HTR-8/SVneo (cell line): Measurements from ENCODE around the gene PCNX1.

Experiments
- DNase-seq: peaks from one replicate; pipeline ENCODE4 v3.0.0; 2011; ENCODE audit warnings: low spot score, mixed read lengths; ENCODE audit not compliant: insufficient read length
- FAIRE-seq: peaks from 2 replicates; lab custom pipeline; 2011; peaks lifted over from hg19 to GRCh38; lab: Jason Lieb, UNC

PCNX1 gene

GRCh38 chr14:70947739-70948138 is 40.5 kb downstream of the PCNX1 start:
- DNase-seq, result no peak
- FAIRE-seq, result peak; percentile 9

GRCh38 chr14:70952485-70952884 is 45.2 kb downstream of the PCNX1 start:
- no peak for DNase-seq
- FAIRE-seq, result no peak

- FAIRE-seq (no peak), DNase-seq (no peak)
Measured at GRCh38 chr14:70954068-70954467, 46.8 kb downstream of the PCNX1 start.

DNA sequence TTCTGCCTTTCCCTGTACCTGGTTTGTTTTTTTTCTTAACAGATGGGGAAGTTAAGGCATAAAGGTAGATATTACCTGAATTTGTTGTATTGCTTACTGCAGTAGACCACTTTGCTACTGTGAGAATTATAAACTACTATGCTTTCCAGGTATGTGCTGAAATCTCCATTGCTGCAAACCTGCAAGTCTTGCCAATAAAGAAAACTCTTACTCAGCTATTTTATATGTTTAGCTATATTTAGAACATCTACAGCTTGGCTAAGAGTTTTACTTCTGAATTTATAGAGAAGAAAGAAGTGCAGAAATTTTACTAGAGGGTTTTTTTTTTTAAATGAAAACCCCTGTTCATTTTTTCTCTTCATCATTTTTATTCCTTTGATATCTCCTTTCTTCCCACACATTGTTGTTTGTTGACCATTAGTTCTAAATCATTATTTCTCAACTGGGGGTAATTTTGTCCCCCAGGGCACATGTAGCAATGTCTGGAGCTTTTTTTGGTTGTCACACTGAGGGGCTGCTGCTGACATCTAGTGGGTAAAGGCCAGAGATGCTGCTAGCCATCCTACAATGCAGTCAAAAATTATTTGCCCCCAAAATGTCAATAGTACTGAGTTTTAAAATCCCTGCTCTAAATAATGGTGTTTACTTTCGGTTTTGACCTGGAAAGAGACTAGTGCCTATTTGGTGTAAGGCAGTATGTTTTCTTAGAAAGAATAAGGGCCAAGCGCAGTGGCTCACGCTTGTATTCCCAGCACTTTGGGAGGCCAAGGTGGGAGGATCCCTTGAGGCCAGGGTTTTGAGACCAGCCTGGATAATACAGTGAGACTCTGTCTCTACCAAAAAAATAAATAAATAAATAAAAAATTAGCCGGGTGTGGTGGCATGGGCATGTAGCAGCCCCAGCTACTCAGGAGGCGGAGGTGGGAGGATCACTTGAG is 48.6 kb downstream of the PCNX1 start:
- FAIRE-seq, result peak; percentile 92
- peak; percentile 38 for DNase-seq

DNA sequence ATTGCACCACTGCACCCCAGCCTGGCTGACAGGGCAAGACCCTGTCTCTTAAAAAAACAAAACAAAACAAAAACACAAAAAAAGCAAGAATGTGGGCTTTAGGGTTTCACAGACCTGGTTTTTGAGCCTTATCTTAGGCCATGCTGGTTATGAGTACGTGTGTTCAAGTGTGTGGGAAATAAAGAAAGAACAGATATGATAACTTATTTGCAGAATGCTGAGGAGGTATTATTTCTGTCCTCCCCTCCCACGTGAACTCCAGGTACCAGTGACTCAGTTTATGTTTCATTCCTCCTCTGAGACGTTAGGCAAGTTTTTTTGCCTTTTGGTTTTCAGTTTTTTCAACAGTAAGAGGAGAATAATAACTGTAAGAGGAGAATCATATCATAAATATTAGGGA is 49.3 kb downstream of the PCNX1 start:
- no peak for FAIRE-seq
- no peak for DNase-seq

DNA sequence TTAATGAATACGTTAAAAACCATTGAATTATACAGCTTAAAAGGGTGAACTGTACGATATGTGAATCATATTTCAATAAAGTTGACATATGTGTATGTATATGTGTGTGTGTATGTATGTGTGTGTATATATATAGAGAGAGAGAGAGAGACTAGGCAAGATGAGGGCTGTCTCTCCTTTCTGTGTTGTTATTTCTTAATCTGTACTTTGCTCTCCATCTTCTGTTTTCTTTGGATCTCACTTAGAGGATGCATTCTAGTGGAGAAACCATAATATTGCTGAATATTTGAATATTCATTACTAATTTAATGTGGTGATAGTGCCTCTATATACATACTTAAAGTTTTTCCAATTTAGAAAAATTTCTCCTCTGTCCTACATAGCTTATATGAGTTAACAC is 50.5 kb downstream of the PCNX1 start:
- peak; percentile 80 for FAIRE-seq

DNA sequence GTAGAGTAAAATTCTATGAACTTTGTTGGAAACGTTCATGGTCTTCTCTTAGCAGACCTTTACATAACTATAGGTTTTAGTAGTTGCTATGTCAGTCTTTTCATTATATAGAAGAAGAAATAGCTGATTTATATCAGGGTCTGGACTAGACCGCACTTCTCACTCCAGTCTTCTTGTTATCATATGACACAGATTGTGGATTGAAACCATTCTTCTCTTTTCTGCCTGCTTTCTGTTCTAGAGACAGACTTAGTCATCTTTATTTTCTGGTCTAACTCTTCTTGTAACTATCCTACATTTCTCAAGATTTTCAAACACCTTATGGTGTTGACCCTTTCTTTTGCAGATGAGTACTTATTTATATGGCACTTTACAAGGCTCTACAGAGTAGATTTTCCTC is 55.7 kb downstream of the PCNX1 start:
- FAIRE-seq (peak; percentile 36), DNase-seq (no peak)

More for the DNA sequence above, 50.5 kb downstream of the PCNX1 start:
- no peak for DNase-seq

DNA sequence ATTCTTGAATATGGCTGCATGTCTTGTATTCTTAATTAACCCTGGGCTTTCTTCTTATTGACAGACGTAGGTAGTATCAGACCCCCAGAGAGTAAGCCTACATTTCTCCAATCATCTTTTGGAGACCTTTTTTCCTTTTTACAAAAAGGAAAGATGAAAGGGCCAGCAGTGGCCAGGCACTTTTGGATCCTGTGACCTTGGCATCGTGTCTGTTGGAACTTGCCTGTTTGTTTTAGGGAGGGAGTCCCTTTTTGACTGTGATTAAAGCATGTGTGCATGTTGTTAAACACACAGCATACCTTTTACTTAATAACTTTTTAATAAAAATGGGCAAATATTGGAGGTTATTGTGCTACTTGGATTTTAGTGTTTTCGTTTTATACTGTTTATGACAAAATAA is 57.2 kb downstream of the PCNX1 start:
- FAIRE-seq (no peak), DNase-seq (no peak)

GRCh38 chr14:70971560-70971959 is 64.3 kb downstream of the PCNX1 start:
- no peak for DNase-seq

DNA sequence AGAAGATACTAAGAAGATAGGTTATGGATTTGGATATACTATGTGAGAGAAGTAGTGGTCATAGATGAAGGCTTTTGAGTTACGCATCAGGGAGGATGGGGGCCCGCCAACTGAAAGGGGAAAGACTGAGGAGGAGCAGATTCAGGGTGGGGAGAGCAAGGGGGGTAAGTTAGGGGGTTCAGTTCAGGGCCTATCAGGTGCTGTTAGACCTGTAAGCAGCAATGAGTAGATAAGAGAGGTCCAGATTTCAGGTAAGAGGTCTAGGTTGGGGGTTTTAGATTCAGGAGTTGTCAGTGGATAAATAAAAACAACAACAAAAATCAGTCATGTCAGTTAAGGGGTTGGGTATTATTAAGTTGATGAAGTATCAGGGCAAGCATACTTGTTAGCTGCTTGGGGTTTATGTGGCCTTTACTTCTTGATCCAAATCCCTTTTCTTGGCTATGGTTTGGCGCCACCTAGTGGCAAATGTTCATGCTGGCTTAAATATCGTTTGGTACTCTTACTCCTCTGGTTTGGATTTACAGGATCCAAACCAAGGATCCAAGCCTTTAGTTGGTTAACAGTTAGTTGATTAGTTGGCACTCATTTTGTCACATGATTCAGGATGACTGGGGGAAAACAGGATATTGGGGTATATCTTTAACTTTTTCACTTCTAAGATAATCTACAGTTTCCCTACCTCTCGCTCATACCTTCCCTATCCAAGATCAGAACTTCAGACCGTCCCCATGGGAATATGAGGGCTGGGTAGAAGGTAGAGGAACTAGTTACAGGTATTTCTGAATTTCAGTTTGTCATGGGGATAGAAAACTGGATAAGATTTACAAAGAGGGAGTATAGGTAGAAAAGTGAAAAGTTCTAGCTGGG is 65.1 kb downstream of the PCNX1 start:
- peak; percentile 99 for FAIRE-seq
- peak; percentile 91 for DNase-seq

More at GRCh38 chr14:70971560-70971959, 64.3 kb downstream of the PCNX1 start:
- FAIRE-seq, result no peak

DNA sequence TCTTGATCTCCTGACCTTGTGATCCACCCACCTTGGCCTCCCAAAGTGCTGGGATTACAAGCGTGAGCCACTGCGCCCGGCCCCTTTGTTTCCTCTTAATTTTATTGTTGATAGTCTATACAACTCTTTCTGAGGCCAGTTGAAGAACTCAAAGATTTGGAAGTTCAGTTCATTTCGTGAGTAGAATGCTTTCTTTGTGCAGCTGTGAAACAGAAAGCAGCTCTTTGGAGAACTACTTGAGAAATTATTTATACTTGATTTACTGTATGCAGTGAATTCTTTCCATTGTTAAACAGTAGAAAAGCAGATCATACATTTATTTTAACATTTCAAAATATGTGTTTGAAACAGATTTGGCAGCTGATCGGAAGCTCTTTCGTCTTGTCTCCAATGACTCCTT is 69.3 kb downstream of the PCNX1 start:
- FAIRE-seq, result no peak
- DNase-seq, result no peak

DNA sequence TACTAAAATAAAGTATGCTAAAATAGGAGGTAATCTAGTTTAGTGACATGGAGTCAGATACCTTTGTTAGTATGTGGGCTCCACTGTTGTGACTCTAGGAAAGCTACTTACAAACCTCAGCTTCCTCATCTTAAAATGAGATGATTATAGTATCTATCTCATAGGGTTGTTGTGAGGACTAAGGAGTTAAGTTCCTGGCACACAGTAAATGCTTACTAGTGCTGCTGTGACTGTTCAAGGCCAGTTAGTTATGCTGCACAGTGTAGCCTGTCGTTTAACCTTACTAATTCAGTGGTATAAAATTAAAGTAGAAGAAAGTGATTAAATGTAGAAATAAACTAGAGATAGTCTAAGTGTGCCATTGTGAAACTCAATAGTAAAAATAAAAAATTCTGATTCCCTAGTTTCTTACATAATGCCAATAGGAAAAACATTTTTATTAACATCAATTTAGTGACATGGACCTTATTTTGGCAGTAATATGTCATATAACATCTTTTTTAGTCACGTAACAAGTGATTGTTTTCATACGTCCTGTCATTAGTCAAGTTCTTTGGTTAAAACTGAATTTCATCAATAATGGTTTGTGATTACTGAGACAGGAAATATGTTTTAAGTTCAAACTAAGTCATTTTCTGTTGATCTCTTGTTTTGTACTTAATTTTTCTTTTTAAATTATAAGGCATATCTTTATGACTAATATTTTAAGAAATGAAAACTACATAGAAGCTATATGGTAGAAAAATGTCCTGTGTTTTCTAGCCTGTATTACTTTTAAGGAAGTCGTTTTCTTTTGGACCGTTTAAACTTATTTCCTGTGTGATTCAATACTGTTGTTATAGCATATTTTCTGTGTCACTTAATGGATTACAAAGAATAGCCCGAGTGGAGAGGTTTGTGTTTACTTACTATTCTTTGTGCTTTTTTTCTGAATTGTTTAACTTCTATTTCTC is 74.0 kb downstream of the PCNX1 start:
- DNase-seq, result no peak

GRCh38 chr14:70982200-70982599 is 74.9 kb downstream of the PCNX1 start:
- no peak for FAIRE-seq
- DNase-seq, result no peak

More for the DNA sequence above, 74.0 kb downstream of the PCNX1 start:
- peak; percentile 59 for FAIRE-seq

GRCh38 chr14:70987041-70987440 is 79.8 kb downstream of the PCNX1 start:
- DNase-seq (no peak), FAIRE-seq (peak; percentile 97)

GRCh38 chr14:70988452-70988851 is 81.2 kb downstream of the PCNX1 start:
- FAIRE-seq (peak; percentile 95), DNase-seq (no peak)

DNA sequence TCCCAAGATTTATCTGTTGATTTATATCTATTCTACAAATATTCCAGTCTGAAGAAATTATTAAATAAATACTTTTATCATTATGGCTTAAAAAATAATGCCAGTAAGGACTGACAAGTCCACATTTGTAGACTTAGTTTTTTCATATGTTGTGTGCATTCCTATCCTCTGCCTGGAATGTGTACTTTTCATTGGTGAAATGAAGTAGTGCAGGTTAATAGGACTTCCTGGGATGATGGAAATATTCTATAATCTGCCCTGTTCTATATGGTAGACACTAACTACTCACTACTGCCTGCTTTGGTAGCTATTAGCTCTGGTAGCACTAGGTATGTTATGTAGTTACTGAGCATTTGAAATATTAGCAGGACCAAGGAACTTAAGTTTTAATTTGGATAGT is 86.7 kb downstream of the PCNX1 start:
- no peak for DNase-seq
- FAIRE-seq, result peak; percentile 74

DNA sequence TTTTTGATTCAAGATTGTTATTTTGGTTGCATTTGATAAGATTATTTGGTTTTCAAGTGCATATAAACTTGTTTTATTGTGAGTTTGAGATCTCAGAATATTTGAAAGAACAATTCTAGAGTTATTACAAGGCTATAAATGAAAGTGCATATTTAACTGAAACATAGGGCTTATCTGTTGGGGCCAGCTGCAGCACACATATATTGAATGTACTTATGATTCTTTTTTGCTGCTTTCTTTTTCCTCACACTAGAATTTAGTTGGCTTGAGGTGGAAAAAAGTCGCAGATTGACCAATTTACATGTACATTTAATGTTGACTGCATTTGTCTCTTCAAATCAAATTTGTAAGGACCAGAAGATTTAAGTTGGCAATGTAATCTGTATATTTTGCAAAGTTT is 88.0 kb downstream of the PCNX1 start:
- DNase-seq (no peak), FAIRE-seq (no peak)

GRCh38 chr14:70995671-70996070 is 88.4 kb downstream of the PCNX1 start:
- FAIRE-seq (peak; percentile 97), DNase-seq (peak; percentile 36)

DNA sequence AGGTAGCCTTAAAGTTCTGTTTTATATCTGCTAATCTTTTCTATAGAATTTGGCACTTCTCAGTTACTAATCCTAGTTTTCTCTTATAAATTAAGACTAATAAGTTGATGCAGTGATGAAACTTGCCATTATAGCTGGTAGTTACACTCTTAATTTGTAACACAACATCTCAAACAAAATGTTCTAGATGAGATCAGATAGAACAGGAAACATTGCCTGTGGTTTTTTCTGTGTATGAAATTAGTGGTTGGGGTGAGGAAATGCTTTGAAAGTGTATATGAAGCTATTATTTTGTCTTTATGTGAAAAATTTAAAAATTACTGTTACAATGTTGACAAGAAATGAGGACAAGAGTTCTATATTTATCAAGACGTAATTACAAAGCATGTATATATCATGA is 91.9 kb downstream of the PCNX1 start:
- FAIRE-seq (no peak), DNase-seq (no peak)

DNA sequence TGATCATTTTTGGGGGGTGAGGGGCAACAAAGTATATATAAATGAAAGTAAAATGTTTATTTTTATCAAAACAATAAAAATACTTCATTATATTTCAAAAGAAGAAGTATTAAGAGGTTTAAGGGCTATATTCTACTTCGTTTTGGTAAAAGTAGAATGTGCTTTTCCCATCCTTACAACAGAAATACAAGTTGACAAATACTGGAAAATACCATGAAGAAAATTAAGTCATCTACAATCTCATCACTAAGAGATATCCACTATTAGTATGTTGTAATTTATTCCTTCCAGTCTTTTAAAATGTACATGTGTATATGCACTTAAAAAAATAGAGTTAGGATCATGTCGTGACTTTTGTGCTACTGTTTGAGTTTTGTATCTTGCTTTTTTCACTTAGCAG is 92.8 kb downstream of the PCNX1 start:
- FAIRE-seq, result no peak
- DNase-seq, result no peak
